ENCODE results near the gene CCT5. TPM values are rescaled to one million over a fixed set of nuclear protein-coding genes. Genes with fewer than 3 reads are reported as not detected.

CCT5 gene
- total RNA-seq, 1 experiment from 2014 or later: 532 TPM

DNA sequence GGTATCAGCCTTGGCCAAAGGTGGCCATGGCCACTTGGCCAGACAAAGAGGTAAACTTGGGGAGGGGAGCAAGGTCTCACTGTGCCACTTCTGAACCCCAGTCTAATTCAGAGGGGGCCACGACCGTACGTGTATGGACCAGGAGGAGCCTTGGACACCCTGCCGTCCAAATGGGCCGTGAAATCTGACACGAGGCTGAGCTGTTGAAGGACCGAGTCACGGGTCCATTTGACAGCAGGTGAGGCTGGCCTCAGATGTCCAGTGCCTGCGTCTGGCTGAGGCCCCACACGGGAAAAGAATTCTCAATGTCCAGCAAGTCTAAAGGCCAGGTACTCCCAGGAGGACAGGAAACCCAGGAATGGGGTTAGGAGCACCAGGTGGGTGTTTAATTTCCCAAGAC lies 39.9 kb downstream of the CCT5 start:
- Mint-ChIP-seq H3K9me3 (peaks cover 2 to 4% of the 10 kb centered on the region in 2 experiments; a peak in 4 of 5 replicates), H3K27ac (peak overlapping the region in 1 of 3 experiments; percentile 71; a peak in 3 of 7 replicates), H3K36me3 (ENCODE audit: insufficient read depth in 1 of 3, low read depth in 3 of 3) (peaks cover 16 to 20% (median 17%) of the 10 kb centered on the region in 3 experiments), H3K4me1 (peaks cover 7 to 8% of the 10 kb centered on the region in 2 experiments), H3K4me3 (no peak overlapping the region), H3K27me3 (ENCODE audit: low read depth) (no peaks in the 10 kb centered on the region)
- Histone ChIP-seq H3T11ph (ENCODE audit: low read length) (no peak overlapping the region), H3K56ac (ENCODE audit: insufficient read length, low read depth, low read length) (no peak overlapping the region), H3K18ac (ENCODE audit: insufficient read length, low read depth, low read length) (no peak overlapping the region), H2BK5ac (ENCODE audit: insufficient read length, low read length) (no peak overlapping the region), H3K27me3 (ENCODE audit: insufficient read depth, low read length) (no peaks in the 10 kb centered on the region), H4K8ac (replicated peaks; ENCODE audit: insufficient read length, low read depth, low read length) (no peak overlapping the region), H3K79me2 (ENCODE audit: insufficient read depth, low read length) (peaks cover 2% of the 10 kb centered on the region; the same call in 1 of the 2 replicates), H4K5ac (ENCODE audit: insufficient read length, low read depth, low read length) (no peak overlapping the region), H3K79me1 (ENCODE audit: insufficient read depth, low read depth, low read length, poor library complexity, severe bottlenecking) (no peaks in the 10 kb centered on the region), H3K4ac (ENCODE audit: low read depth, low read length) (no peak overlapping the region), H2BK15ac (ENCODE audit: low read depth, low read length) (no peak overlapping the region), H4K91ac (ENCODE audit: insufficient read length, low read depth, low read length) (no peak overlapping the region), H3K23ac (ENCODE audit: insufficient read length, low read depth, low read length) (no peak overlapping the region), H2AK5ac (ENCODE audit: insufficient read length, low read length) (no peak overlapping the region), H2AFZ (ENCODE audit: low read length) (no peak overlapping the region), H2BK12ac (ENCODE audit: insufficient read length, low read depth, low read length) (no peak overlapping the region), H3K4me1 (ENCODE audit: insufficient read depth, low read length) (no peaks in the 10 kb centered on the region), H3K23me2 (ENCODE audit: insufficient read length, low read depth, low read length, poor library complexity, severe bottlenecking) (no peaks in the 10 kb centered on the region), H3K4me2 (ENCODE audit: insufficient read depth, insufficient read length, low read length) (no peak overlapping the region), H2BK120ac (ENCODE audit: low read depth, low read length, poor library complexity, severe bottlenecking) (no peak overlapping the region), H3K14ac (ENCODE audit: insufficient read depth, low read length) (no peak overlapping the region), H3K9me3 (ENCODE audit: control insufficient read depth, low read depth, low read length) (no peaks in the 10 kb centered on the region), H4K20me1 (ENCODE audit: control insufficient read depth, insufficient read depth, insufficient read length) (no peaks in the 10 kb centered on the region), H3K9ac (ENCODE audit: extremely low read depth, insufficient read length, low read length) (no peak overlapping the region), H2BK20ac (ENCODE audit: low read depth, low read length, poor library complexity, severe bottlenecking) (no peak overlapping the region), H3K27ac (ENCODE audit: insufficient read length, low read depth, low read length) (no peak overlapping the region)
- TF ChIP-seq CTCF (conservative IDR thresholded peaks at IDR 0.05): no peak
- DNase-seq: no peak
- WGBS (ENCODE audit: extremely low coverage, insufficient read length, low lambda C conversion rate): no CpG with 5 or more reads among the region's 10 CpGs

Measured in H9 (cell line).